OCI-M2 (cell line): ENCODE results near the gene PTH.

Experiments used
- DNase-seq: peaks from one replicate; lab custom pipeline; 2025; ENCODE audit not compliant: unreplicated experiment; lab: John Stamatoyannopoulos, UW

The PTH gene

GRCh38 chr11:13450832-13451397, 44.9 kb downstream of the PTH start:
- DNase-seq: no peak

GRCh38 chr11:13449522-13449921, 46.3 kb downstream of the PTH start:
- DNase-seq: no peak

- DNase-seq: no peak
Measured at GRCh38 chr11:13448876-13449275, 46.9 kb downstream of the PTH start.

GRCh38 chr11:13446444-13446843, 49.4 kb downstream of the PTH start:
- no peak for DNase-seq

- no peak for DNase-seq
Measured at GRCh38 chr11:13445588-13445987, 50.2 kb downstream of the PTH start.
